Activated CD4-positive, alpha-beta T cell treated with anti-CD3 and anti-CD28 coated beads, Interleukin-2, amount 50 U/mL, for 24 hours (primary cell): Measurements from ENCODE around the gene SNX30.

ENCODE experiments used
- DNase-seq, 2 donors: peaks; one replicate each; pipeline ENCODE4 v3.0.0-alpha.2; 2020; ENCODE audit warnings: low read depth in 1 of 2, low spot score in 1 of 2

SNX30 gene

GRCh38 chr9:112782218-112782617, 31.7 kb downstream of the SNX30 start:
- DNase-seq, result no peak

GRCh38 chr9:112783551-112783954, 33.0 kb downstream of the SNX30 start:
- no peak for DNase-seq

DNA sequence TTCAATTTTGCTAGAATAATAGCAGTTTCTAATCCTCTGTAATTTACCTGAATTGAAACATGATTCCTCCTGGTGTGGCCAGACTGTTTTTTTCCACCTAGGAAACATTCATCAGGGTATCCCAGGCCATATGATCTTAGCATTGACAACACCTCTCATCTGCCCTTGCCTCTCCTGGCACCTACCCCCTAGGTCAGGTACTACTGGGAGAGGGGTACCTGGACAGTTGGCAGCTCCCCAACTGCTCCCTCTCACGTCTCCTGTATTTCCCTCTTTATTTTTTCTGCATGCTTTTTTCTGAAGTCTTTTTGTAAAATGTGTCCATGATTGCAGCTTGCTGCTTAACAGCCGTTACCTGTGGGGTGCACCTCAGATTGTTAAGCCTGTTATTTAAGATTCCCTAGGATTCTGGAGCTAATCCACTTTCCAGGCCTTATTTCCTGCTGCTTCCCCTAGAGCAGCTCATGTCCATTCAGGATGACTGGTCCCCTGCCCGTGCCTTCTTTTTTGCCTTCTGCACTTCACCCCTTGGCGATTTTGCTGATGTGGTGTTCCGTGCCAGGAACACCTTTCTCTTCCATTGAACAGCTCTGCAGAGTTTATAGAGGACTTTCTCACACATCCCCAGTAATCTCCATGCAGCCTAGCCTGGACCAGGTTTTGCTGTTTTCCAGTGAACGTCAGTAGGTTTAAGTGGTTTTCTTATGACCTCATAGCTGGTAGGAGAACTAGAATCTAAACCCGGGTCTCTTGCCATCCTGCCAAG, 33.6 kb downstream of the SNX30 start:
- DNase-seq, result no peak

DNA sequence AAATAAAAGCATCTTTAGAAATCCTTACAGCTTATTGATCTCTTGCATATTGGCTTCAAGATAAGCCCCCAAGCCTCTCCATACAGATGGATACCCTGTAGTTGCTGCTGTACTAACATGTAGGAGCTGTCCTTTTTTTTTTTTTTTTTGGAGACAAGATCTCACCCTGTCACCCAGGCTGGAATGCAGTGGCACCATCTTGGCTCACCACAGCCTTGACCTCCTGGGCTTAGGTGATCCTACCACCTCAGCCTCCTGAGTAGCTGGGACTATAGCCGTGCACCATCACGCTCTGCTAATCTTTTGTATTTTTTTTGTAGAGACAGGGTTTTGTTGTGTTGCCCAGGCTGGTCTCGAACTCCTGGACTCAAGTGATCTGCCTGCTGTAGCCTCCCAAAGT, 35.4 kb downstream of the SNX30 start:
- no peak for DNase-seq

DNA sequence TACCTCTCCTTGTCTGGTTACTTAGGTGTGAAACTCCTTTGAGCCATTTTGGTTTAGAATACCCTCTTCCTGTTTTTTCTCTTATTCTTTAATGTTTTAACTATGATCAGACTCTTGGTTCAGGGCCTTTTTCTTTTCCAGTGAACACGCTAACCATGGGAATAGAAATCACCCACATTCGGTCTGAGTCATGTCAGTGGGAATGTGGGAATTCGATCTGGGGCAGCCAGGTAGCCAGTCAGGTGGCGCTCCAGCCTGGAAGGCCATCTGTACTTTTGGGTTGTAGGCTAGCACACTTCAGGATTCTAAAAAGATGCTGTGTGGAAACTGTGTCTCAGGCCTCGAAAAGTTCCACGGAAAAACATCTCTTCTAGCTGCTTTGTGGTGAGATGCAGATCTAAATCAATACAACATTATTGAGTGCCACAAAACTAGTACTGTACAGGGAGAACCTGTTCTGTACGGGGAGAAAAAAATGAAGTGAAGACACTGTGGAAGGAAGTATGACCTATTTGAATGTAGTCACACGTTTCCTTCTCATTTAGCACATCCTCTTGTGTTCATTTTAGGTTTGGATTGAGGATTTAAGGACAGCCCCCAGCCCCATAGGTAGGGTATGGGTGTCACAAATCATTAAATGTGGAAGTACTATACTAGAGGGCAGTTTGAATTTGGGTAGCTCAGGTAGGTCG, 36.4 kb downstream of the SNX30 start:
- DNase-seq, result no peak

DNA sequence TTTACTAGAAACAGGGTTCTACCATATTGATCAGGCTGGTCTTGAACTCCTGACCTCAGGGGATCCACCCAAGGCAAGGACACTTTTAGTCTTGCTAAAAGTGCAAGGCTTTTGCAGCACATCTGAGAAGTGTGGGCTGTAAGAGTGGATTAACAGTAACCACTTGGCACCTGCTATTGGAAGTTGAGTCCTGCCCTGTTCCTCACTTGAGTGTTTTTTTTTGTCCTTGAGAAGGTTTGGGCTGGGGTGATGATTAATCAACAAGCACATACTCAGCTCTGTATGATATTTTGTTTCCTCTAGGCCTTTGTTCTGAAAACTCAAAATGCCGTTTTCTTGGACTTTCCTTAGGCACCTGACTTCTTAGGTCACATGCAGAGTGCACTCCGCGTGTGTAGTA, 37.4 kb downstream of the SNX30 start:
- DNase-seq, result no peak

- no peak for DNase-seq
These were observed 38.9 kb downstream of the SNX30 start for GRCh38 chr9:112789473-112789872.

- DNase-seq, result no peak
These were observed 39.6 kb downstream of the SNX30 start for GRCh38 chr9:112789891-112790774.

DNA sequence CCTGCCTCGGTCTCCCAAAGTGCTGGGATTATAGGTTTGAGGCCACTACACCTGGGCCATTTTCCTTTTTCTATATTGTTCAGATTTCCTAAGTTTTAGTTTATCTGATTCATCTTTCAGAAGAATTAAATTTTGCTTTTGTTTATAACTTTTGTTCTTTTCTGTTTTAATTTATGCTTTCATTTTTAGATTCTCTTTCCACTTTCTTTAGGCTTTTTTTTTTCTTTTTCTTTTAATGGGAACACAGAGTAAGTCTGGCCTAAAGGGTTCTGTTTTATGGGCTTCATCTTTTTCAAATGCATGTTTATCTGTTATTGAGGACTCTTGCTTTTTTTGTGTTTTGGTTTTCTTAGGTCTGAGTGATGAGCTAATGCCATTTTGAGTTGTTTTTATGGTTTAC, 42.1 kb downstream of the SNX30 start:
- no peak for DNase-seq

GRCh38 chr9:112793213-112793810, 42.8 kb downstream of the SNX30 start:
- peak; percentile 69 to 72 for DNase-seq

GRCh38 chr9:112794731-112795130, 44.2 kb downstream of the SNX30 start:
- DNase-seq, result no peak

DNA sequence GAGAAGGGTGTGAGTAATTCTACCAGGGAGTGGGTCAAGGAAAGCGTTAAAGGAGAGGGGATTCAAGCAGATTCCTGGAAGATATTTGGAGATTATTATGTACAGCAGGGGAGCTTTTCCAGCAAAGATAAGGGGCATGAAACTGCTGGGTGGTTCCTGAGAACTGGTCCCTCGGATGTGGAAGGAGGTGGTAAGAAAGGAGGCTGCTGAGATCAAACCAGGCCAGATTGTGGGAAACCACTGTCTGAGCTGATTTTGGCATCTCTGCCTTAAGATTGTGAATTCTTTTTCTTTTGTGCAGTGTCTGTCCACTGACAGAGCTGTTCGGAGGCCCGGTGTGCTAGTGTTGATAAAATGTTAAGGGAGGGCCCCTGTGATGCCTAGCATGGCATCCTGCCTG, 45.4 kb downstream of the SNX30 start:
- no peak for DNase-seq

DNA sequence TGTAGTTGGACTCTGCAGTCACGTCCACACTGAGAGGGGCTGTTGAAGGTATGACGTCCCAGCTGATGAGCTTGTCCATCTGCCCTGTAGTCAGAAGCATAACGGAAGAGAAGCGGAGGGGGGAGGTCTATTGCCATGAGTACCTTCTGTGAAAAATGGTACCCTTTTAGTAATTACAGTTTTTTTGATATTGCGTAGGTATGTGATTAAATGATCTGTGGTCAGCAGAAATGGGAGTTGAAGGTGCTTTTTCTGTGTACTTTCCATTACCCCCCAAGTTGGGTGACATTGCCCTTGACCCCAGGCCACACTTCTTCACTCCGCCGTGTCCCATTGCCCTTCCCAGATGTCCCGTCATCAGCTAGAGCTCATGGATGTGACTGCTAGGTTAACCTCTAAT, 45.9 kb downstream of the SNX30 start:
- no peak for DNase-seq

GRCh38 chr9:112809351-112809848, 58.8 kb downstream of the SNX30 start:
- DNase-seq, result no peak

GRCh38 chr9:112809906-112810305, 59.3 kb downstream of the SNX30 start:
- no peak for DNase-seq

GRCh38 chr9:112810696-112811490, 60.3 kb downstream of the SNX30 start:
- DNase-seq, result no peak

GRCh38 chr9:112811518-112811917, 61.0 kb downstream of the SNX30 start:
- no peak for DNase-seq

GRCh38 chr9:112815868-112816267, 65.3 kb downstream of the SNX30 start:
- DNase-seq, result no peak

- no peak for DNase-seq
These were observed 67.3 kb downstream of the SNX30 start for GRCh38 chr9:112817860-112818203.
